GM21367 (cell line): ENCODE data around the gene NNT.
"Not testable (repeated sequence)": the region's sequence is repeated elsewhere in the genome, so short reads cannot be mapped to it uniquely, and the experiment has no call there.

Experiments
- ATAC-seq: cut with Tn5 transposase; IDR thresholded peaks from one replicate; pipeline ENCODE4 v1.9.1; 2021; ENCODE audit not compliant: unreplicated experiment

The NNT gene

GRCh38 chr5:43582082-43583005, 20.6 kb upstream of the NNT start:
- ATAC-seq, result no peak

- ATAC-seq, result no peak
Observed at GRCh38 chr5:43583724-43584123, 19.3 kb upstream of the NNT start.

- no peak for ATAC-seq
Observed at GRCh38 chr5:43584166-43584699, 18.7 kb upstream of the NNT start.

GRCh38 chr5:43588842-43589241, 14.1 kb upstream of the NNT start:
- no peak for ATAC-seq

GRCh38 chr5:43589310-43589709, 13.7 kb upstream of the NNT start:
- no peak for ATAC-seq

GRCh38 chr5:43590700-43591099, 12.3 kb upstream of the NNT start:
- no peak for ATAC-seq

GRCh38 chr5:43592363-43592762, 10.6 kb upstream of the NNT start:
- no peak for ATAC-seq

DNA sequence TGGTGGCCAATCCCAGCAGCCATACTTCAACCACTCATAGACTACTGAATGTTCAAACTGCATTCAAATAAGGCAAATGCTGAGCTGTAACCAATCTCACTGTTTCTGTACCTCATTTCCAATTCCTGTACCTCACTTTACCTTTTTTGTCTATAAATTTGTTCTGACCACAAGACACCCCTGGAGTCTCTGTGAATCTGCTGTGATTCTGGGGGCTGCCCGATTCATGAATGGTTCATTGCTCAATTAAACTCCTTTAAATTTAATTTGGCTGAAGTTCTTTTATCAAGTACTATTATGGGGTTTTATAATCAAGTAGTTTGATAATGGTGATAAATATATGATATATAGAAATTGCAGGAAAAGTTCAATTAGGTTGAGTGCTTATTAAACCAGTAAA, 4.1 kb upstream of the NNT start:
- ATAC-seq, result not testable (repeated sequence)

DNA sequence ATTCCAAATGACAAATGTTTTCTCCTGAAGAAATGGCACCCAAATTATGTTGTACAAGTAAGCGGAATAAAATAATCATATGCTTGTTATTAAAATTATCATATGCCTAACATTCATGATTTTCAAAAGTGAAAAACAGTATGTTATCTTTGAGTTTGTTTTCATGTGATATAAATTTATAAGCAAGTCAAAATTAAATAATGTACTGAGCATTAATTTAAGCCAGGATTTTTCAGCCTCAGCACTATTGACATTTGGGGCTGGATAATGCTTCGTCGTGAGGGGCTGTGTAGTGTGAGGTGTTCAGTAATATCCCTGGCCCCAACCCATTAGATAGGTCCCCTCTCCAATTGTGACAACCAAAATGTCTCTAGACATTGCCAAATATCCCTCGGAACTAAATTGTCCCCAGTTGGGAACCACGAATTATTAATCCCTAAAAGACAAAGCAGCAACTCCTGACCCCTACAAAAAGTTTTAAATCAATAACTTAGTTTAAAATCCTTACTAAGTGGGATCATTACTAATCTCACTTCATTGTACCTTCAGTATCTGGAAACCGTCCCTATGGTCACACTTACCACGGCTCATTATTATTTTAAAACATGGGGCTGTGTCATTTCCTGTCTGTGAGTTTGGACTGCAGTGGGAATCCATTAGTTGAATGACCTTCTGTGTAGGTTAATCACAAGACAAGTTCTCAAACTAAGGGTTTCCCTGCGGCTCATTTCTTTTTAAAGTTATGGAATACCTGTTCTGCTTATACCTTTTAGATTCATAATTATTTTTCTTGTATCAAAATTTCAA, 1.3 kb upstream of the NNT start:
- ATAC-seq, result peak; percentile 25

GRCh38 chr5:43603344-43604217, 601 bp downstream of the NNT start:
- ATAC-seq, result peak; percentile 49

DNA sequence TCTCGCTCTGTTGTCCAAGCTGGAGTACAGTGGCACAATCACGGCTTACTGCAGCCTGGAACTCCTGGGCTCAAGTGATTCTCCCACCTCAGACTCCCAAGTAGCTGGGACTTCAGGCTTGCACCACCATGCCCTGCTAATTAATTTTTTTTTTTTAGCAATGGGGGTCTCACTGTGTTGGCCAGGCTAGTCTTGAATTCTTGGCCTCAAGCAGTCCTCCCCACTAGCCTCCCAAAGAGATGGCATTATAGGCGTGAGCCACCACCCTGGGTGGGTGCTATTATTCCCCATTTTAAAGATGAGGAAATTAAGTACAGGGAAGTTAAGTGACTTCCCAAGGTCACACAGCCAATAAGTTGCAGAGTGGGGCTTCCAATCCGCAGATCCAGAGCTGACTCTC, 1.7 kb downstream of the NNT start:
- no peak for ATAC-seq

GRCh38 chr5:43606351-43606750, 3.4 kb downstream of the NNT start:
- ATAC-seq, result no peak

DNA sequence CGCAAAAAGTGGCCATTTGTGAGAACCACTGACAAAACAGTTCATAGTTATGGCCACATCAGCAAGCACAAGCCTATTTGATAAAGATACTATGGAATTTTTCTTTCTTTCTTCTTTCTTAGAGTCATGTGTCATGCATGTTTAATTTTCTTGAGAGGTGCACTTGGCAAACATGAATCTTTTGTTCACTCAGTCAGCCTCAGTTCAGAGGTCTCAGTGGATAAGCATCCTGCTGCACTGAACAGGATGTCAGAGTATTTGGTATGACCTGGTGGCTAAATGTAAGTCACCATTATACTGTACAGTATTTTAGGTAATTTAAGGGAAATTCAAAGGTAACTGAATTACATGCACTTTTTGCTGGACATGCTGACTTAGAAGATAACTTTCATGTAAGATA, 5.4 kb downstream of the NNT start:
- ATAC-seq, result no peak

GRCh38 chr5:43609752-43610151, 6.8 kb downstream of the NNT start:
- peak; percentile 90 for ATAC-seq

- ATAC-seq, result no peak
Observed at GRCh38 chr5:43613370-43613769, 10.4 kb downstream of the NNT start.

- no peak for ATAC-seq
Observed at GRCh38 chr5:43615445-43616184, 12.6 kb downstream of the NNT start.

DNA sequence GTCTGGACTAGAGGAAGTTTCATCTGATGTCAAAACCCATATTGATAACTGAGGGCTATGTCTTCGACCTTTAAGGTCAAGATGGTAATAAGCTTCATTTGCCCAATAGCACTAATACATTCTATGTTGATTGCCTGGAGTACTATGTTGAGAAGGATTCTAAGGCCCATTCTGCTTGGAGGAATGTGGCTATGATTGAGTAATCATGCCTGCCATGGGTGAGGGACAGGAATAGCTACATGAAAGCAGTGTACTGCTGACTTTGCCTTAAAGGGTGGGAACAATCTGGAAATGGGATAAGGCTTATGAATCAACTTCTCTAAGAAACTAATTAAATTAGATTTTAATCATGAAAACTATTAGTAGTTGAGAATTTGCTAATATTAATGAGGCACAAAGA, 13.6 kb downstream of the NNT start:
- ATAC-seq, result no peak

DNA sequence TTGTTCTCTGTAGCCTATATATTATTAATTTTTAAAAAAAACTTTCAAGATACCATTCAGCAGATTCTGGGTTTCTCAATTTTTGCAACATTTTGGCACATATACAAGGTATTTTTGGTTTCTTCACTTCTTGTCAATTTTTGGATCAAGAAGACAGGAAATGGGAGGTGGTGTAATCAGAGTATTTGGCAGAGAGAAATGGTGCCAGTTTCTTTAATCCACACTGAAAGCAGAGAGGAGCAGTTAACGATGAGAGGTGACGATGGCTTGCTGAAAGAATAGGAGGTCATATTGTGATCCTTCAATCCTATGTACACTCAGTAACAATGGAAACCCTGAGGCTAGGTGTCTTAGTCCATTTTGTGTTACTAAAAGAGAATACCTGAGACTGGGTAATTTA, 16.4 kb downstream of the NNT start:
- no peak for ATAC-seq

- ATAC-seq, result no peak
Observed at GRCh38 chr5:43619911-43620310, 16.9 kb downstream of the NNT start.

DNA sequence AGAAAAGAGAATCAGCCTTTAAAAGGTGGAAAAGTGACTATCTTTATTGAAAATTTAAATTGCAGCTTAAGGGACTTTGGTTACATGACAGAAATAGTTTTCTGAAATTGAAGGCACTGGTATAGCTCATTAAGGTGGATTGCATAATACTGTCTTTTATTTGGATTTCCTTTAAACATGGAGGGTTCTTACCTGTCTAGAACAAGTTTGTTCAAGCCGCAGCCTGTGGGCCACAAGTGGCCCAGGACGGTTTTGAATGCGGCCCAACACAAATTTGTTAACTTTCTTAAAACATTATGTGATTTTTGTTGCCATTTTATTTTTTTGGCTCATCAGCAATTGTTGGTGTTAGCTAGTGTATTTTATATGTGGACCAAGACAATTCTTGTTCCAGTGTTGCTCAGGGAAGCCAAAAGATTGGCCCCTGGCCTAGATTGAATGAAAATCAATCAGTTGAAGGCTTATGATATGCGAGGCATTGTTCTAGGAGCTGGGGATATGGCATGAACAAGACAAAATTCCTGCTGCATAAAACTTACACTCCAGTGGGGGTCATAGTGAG, 18.0 kb downstream of the NNT start:
- no peak for ATAC-seq
